GM19468 (cell line): ENCODE results near the gene ZNF236.
"Not testable (repeated sequence)": the region's sequence is repeated elsewhere in the genome, so short reads cannot be mapped to it uniquely, and the experiment has no call there.

ENCODE experiments used
- ATAC-seq: cut with Tn5 transposase; IDR thresholded peaks from one replicate; pipeline ENCODE4 v1.9.1; 2021; ENCODE audit warnings: mild to moderate bottlenecking, moderate library complexity, moderate number of reproducible peaks; ENCODE audit not compliant: unreplicated experiment; ENCODE audit errors: extremely low read depth

Gene ZNF236

GRCh38 chr18:76822506-76823160 lies at the start of gene ZNF236:
ZNF236 (plus strand) TSS chr18:76822557; CDS start chr18:76822608, 51 bp downstream.
- peak; percentile 26 for ATAC-seq

- ATAC-seq, result no peak
Measured at GRCh38 chr18:76772665-76773064, 49.7 kb upstream of the ZNF236 start.

- not testable (repeated sequence) for ATAC-seq
Measured at GRCh38 chr18:76777036-76777435, 45.3 kb upstream of the ZNF236 start.

GRCh38 chr18:76783786-76784484 lies 38.4 kb upstream of the ZNF236 start:
- no peak for ATAC-seq

GRCh38 chr18:76785872-76786271 lies 36.5 kb upstream of the ZNF236 start:
- ATAC-seq, result no peak

GRCh38 chr18:76788571-76789317 lies 33.6 kb upstream of the ZNF236 start:
- no peak for ATAC-seq

- ATAC-seq, result no peak
Measured at GRCh38 chr18:76791106-76791505, 31.3 kb upstream of the ZNF236 start.

- no peak for ATAC-seq
Measured at GRCh38 chr18:76791642-76792041, 30.7 kb upstream of the ZNF236 start.

GRCh38 chr18:76794326-76794725 lies 28.0 kb upstream of the ZNF236 start:
- no peak for ATAC-seq

- ATAC-seq, result peak; percentile 96
Measured at GRCh38 chr18:76801567-76802505, 20.5 kb upstream of the ZNF236 start.

- ATAC-seq, result no peak
Measured at GRCh38 chr18:76803413-76803812, 18.9 kb upstream of the ZNF236 start.

- no peak for ATAC-seq
Measured at GRCh38 chr18:76803814-76804213, 18.5 kb upstream of the ZNF236 start.

GRCh38 chr18:76805221-76805620 lies 17.1 kb upstream of the ZNF236 start:
- no peak for ATAC-seq

- ATAC-seq, result no peak
Measured at GRCh38 chr18:76806301-76806700, 16.1 kb upstream of the ZNF236 start.

- ATAC-seq, result no peak
Measured at GRCh38 chr18:76808561-76808960, 13.8 kb upstream of the ZNF236 start.

- not testable (repeated sequence) for ATAC-seq
Measured at GRCh38 chr18:76811530-76811929, 10.8 kb upstream of the ZNF236 start.

GRCh38 chr18:76814256-76814655 lies 8.1 kb upstream of the ZNF236 start:
- no peak for ATAC-seq

GRCh38 chr18:76816127-76816526 lies 6.2 kb upstream of the ZNF236 start:
- no peak for ATAC-seq

GRCh38 chr18:76817888-76818611 lies 4.3 kb upstream of the ZNF236 start:
- no peak for ATAC-seq
